GM12892 (cell line): ENCODE results near the gene ARL6IP1.

Source experiments
- POLR2A ChIP-seq: IDR thresholded peaks from 2 replicates; pipeline ENCODE4 v1.6.1; 2011; ENCODE audit warnings: low read depth, low read length, control low read depth
- POLR2AphosphoS5 ChIP-seq: IDR thresholded peaks from 2 replicates; pipeline ENCODE4 v1.6.1; 2011; ENCODE audit warnings: low read depth, low read length, control low read depth

- TF ChIP-seq POLR2A (no peak), POLR2AphosphoS5 (no peak)
These were observed 41.2 kb upstream of the ARL6IP1 start for GRCh38 chr16:18842565-18842964.
